Measurements from ENCODE around the gene DHDDS. TPM values are rescaled to one million over a fixed set of nuclear protein-coding genes. Genes with fewer than 3 reads are reported as not detected.
"Not testable (repeated sequence)": the region's sequence is repeated elsewhere in the genome, so short reads cannot be mapped to it uniquely, and the experiment has no call there.

Gene DHDDS
- total RNA-seq (10 to 100 TPM; 32.4 to 38.8 TPM), total RNA-seq (27.4 to 43.5 reads per million in 2 donors)

GRCh38 chr1:26431979-26432695 is at the start of gene DHDDS:
Gene DHDDS (plus strand): TSS chr1:26432321. CDS start chr1:26432946, 625 bp downstream.
- H3K27me3 Mint-ChIP-seq = no peaks in the 10 kb centered on the region

GRCh38 chr1:26384076-26384475 is 48.0 kb upstream of the DHDDS start:
- no peaks in the 10 kb centered on the region for H3K9me3 ChIP-seq (ENCODE audit: control insufficient read depth, low read length, poor library complexity, severe bottlenecking)
- Mint-ChIP-seq H3K4me1 (peaks cover 26% of the 10 kb centered on the region), H3K36me3 (ENCODE audit: low read depth) (no peaks in the 10 kb centered on the region), H3K27ac (no peak overlapping the region), H3K27me3 (no peaks in the 10 kb centered on the region), H3K4me3 (peak overlapping the region; percentile 39)
- no peak for ATAC-seq
- DNase-seq = no peak

More at GRCh38 chr1:26431979-26432695, at the start of gene DHDDS:
- H3K4me1 Mint-ChIP-seq = peaks cover 16% of the 10 kb centered on the region
- DNase-seq = peak; percentile 95 to 97 (median 96)
- peak; percentile 96 for ATAC-seq
- H3K36me3 Mint-ChIP-seq (ENCODE audit: low read depth) = peaks cover 5% of the 10 kb centered on the region
- H3K4me3 Mint-ChIP-seq = peak within 1 kb of the TSS; percentile 94
- H3K9me3 ChIP-seq (ENCODE audit: control insufficient read depth, low read length, poor library complexity, severe bottlenecking) = no peaks in the 10 kb centered on the region
- H3K27ac Mint-ChIP-seq = peak within 1 kb of the TSS; percentile 82

GRCh38 chr1:26385063-26385462 is 47.1 kb upstream of the DHDDS start:
- H3K36me3 Mint-ChIP-seq (ENCODE audit: low read depth); DNase-seq; H3K27me3 Mint-ChIP-seq; ATAC-seq; H3K9me3 ChIP-seq (ENCODE audit: control insufficient read depth, low read length, poor library complexity, severe bottlenecking): not testable (repeated sequence)
- peak overlapping the region; percentile 70 for H3K4me3 Mint-ChIP-seq
- peaks cover 22% of the 10 kb centered on the region for H3K4me1 Mint-ChIP-seq
- peak overlapping the region; percentile 43 for H3K27ac Mint-ChIP-seq

- H3K27ac Mint-ChIP-seq = no peak overlapping the region
- H3K4me3 Mint-ChIP-seq = no peak overlapping the region
- H3K4me1 Mint-ChIP-seq = peaks cover 29% of the 10 kb centered on the region
- no peaks in the 10 kb centered on the region for H3K27me3 Mint-ChIP-seq
- ATAC-seq (no peak), DNase-seq (no peak)
- H3K36me3 Mint-ChIP-seq (ENCODE audit: low read depth) = no peaks in the 10 kb centered on the region
- H3K9me3 ChIP-seq (ENCODE audit: control insufficient read depth, low read length, poor library complexity, severe bottlenecking) = no peaks in the 10 kb centered on the region
Observed at GRCh38 chr1:26387447-26387846, 44.7 kb upstream of the DHDDS start.

GRCh38 chr1:26388791-26389445 is 43.2 kb upstream of the DHDDS start:
- H3K9me3 ChIP-seq (ENCODE audit: control insufficient read depth, low read length, poor library complexity, severe bottlenecking) = no peaks in the 10 kb centered on the region
- H3K36me3 Mint-ChIP-seq (ENCODE audit: low read depth) = no peaks in the 10 kb centered on the region
- DNase-seq (no peak), ATAC-seq (no peak)
- H3K27me3 Mint-ChIP-seq = no peaks in the 10 kb centered on the region
- H3K4me1 Mint-ChIP-seq = peaks cover 29% of the 10 kb centered on the region
- H3K27ac Mint-ChIP-seq = peak overlapping the region; percentile 21
- no peak overlapping the region for H3K4me3 Mint-ChIP-seq

GRCh38 chr1:26389604-26390247 is 42.4 kb upstream of the DHDDS start:
- no peaks in the 10 kb centered on the region for H3K36me3 Mint-ChIP-seq (ENCODE audit: low read depth)
- H3K27ac Mint-ChIP-seq = peak overlapping the region; percentile 29
- DNase-seq (no peak), ATAC-seq (no peak)
- no peaks in the 10 kb centered on the region for H3K27me3 Mint-ChIP-seq
- no peaks in the 10 kb centered on the region for H3K9me3 ChIP-seq (ENCODE audit: control insufficient read depth, low read length, poor library complexity, severe bottlenecking)
- H3K4me3 Mint-ChIP-seq = no peak overlapping the region
- peaks cover 26% of the 10 kb centered on the region for H3K4me1 Mint-ChIP-seq

- no peaks in the 10 kb centered on the region for H3K9me3 ChIP-seq (ENCODE audit: control insufficient read depth, low read length, poor library complexity, severe bottlenecking)
- DNase-seq (no peak), ATAC-seq (peak; percentile 76)
- peak overlapping the region; percentile 68 for H3K4me3 Mint-ChIP-seq
- H3K36me3 Mint-ChIP-seq (ENCODE audit: low read depth) = no peaks in the 10 kb centered on the region
- H3K4me1 Mint-ChIP-seq = peaks cover 19% of the 10 kb centered on the region
- H3K27ac Mint-ChIP-seq = no peak overlapping the region
- H3K27me3 Mint-ChIP-seq = no peaks in the 10 kb centered on the region
Observed at GRCh38 chr1:26391450-26391849, 40.7 kb upstream of the DHDDS start.

GRCh38 chr1:26395754-26396153 is 36.4 kb upstream of the DHDDS start:
- H3K4me3 Mint-ChIP-seq = no peak overlapping the region
- DNase-seq = no peak
- no peaks in the 10 kb centered on the region for H3K9me3 ChIP-seq (ENCODE audit: control insufficient read depth, low read length, poor library complexity, severe bottlenecking)
- peak overlapping the region; percentile 37 for H3K27ac Mint-ChIP-seq
- ATAC-seq = no peak
- peaks cover 4% of the 10 kb centered on the region for H3K27me3 Mint-ChIP-seq
- H3K4me1 Mint-ChIP-seq = peaks cover 14% of the 10 kb centered on the region
- no peaks in the 10 kb centered on the region for H3K36me3 Mint-ChIP-seq (ENCODE audit: low read depth)

- peaks cover 31% of the 10 kb centered on the region for H3K27me3 Mint-ChIP-seq
- H3K9me3 ChIP-seq (ENCODE audit: control insufficient read depth, low read length, poor library complexity, severe bottlenecking) = no peaks in the 10 kb centered on the region
- H3K27ac Mint-ChIP-seq = no peak overlapping the region
- no peak overlapping the region for H3K4me3 Mint-ChIP-seq
- ATAC-seq = no peak
- peaks cover 2% of the 10 kb centered on the region for H3K36me3 Mint-ChIP-seq (ENCODE audit: low read depth)
- no peak for DNase-seq
- peaks cover 4% of the 10 kb centered on the region for H3K4me1 Mint-ChIP-seq
Observed at GRCh38 chr1:26399034-26399433, 33.1 kb upstream of the DHDDS start.

- H3K9me3 ChIP-seq (ENCODE audit: control insufficient read depth, low read length, poor library complexity, severe bottlenecking) = no peaks in the 10 kb centered on the region
- H3K27ac Mint-ChIP-seq = no peak overlapping the region
- no peak for ATAC-seq
- no peak for DNase-seq
- H3K27me3 Mint-ChIP-seq = peaks cover 49% of the 10 kb centered on the region
- peaks cover 2% of the 10 kb centered on the region for H3K36me3 Mint-ChIP-seq (ENCODE audit: low read depth)
- no peak overlapping the region for H3K4me3 Mint-ChIP-seq
- H3K4me1 Mint-ChIP-seq = no peaks in the 10 kb centered on the region
Observed at GRCh38 chr1:26401891-26402290, 30.2 kb upstream of the DHDDS start.

GRCh38 chr1:26403656-26404055 is 28.5 kb upstream of the DHDDS start:
- H3K36me3 Mint-ChIP-seq (ENCODE audit: low read depth) = peaks cover 2% of the 10 kb centered on the region
- no peaks in the 10 kb centered on the region for H3K9me3 ChIP-seq (ENCODE audit: control insufficient read depth, low read length, poor library complexity, severe bottlenecking)
- no peak overlapping the region for H3K4me3 Mint-ChIP-seq
- no peak overlapping the region for H3K27ac Mint-ChIP-seq
- DNase-seq (no peak), ATAC-seq (no peak)
- peaks cover 49% of the 10 kb centered on the region for H3K27me3 Mint-ChIP-seq
- peaks cover 3% of the 10 kb centered on the region for H3K4me1 Mint-ChIP-seq

GRCh38 chr1:26404641-26405040 is 27.5 kb upstream of the DHDDS start:
- ATAC-seq = no peak
- DNase-seq = no peak
- Mint-ChIP-seq H3K27me3 (peaks cover 55% of the 10 kb centered on the region), H3K27ac (no peak overlapping the region), H3K4me3 (no peak overlapping the region), H3K4me1 (peaks cover 9% of the 10 kb centered on the region), H3K36me3 (ENCODE audit: low read depth) (peaks cover 2% of the 10 kb centered on the region)
- H3K9me3 ChIP-seq (ENCODE audit: control insufficient read depth, low read length, poor library complexity, severe bottlenecking) = no peaks in the 10 kb centered on the region

- ATAC-seq (no peak), DNase-seq (no peak)
- no peaks in the 10 kb centered on the region for H3K9me3 ChIP-seq (ENCODE audit: control insufficient read depth, low read length, poor library complexity, severe bottlenecking)
- Mint-ChIP-seq H3K4me1 (peaks cover 11% of the 10 kb centered on the region), H3K27me3 (peaks cover 54% of the 10 kb centered on the region), H3K36me3 (ENCODE audit: low read depth) (peaks cover 2% of the 10 kb centered on the region), H3K27ac (no peak overlapping the region), H3K4me3 (no peak overlapping the region)
Observed at GRCh38 chr1:26405281-26405915, 26.7 kb upstream of the DHDDS start.
